Measurements from ENCODE around the gene MTMR12.
"Not testable (repeated sequence)": the region's sequence is repeated elsewhere in the genome, so short reads cannot be mapped to it uniquely, and the experiment has no call there.

Gene MTMR12

GRCh38 chr5:32301891-32302290 is 10.8 kb downstream of the MTMR12 start:
- Histone ChIP-seq H3K9ac (ENCODE audit: low read depth in 1 of 2, low read length in 2 of 2) (no peak overlapping the region), H3K4me3 (ENCODE audit: low read depth in 1 of 2, low read length in 2 of 2) (no peak overlapping the region), H3K4me1 (ENCODE audit: control insufficient read depth in 1 of 2, insufficient read depth in 2 of 2, low read length in 2 of 2) (peaks cover 25% of the 10 kb centered on the region in 2 donors), H3K36me3 (ENCODE audit: control insufficient read depth in 1 of 2, insufficient read depth in 2 of 2, low read length in 2 of 2) (peaks cover 0 to 6% of the 10 kb centered on the region in 2 donors), H3K27ac (ENCODE audit: low read depth, low read length) (no peak overlapping the region), H3K27me3 (ENCODE audit: control insufficient read depth in 1 of 2, insufficient read depth in 2 of 2, low read length in 2 of 2) (no peaks in the 10 kb centered on the region), H3K9me3 (ENCODE audit: control insufficient read depth in 1 of 2, low read length in 2 of 2) (no peaks in the 10 kb centered on the region)

GRCh38 chr5:32299059-32299677 is 13.6 kb downstream of the MTMR12 start:
- H3K4me3 ChIP-seq (ENCODE audit: low read depth in 1 of 2, low read length in 2 of 2) = no peak overlapping the region
- peaks cover 0 to 18% of the 10 kb centered on the region in 2 donors for H3K36me3 ChIP-seq (ENCODE audit: control insufficient read depth in 1 of 2, insufficient read depth in 2 of 2, low read length in 2 of 2)
- H3K9ac ChIP-seq (ENCODE audit: low read depth in 1 of 2, low read length in 2 of 2) = no peak overlapping the region
- no peak overlapping the region for H3K27ac ChIP-seq (ENCODE audit: low read depth, low read length)
- H3K4me1 ChIP-seq (ENCODE audit: control insufficient read depth in 1 of 2, insufficient read depth in 2 of 2, low read length in 2 of 2) = peaks cover 25% of the 10 kb centered on the region in 2 donors
- H3K27me3 ChIP-seq (ENCODE audit: control insufficient read depth in 1 of 2, insufficient read depth in 2 of 2, low read length in 2 of 2) = no peaks in the 10 kb centered on the region
- no peaks in the 10 kb centered on the region for H3K9me3 ChIP-seq (ENCODE audit: control insufficient read depth in 1 of 2, low read length in 2 of 2)

GRCh38 chr5:32298059-32298415 is 14.7 kb downstream of the MTMR12 start:
- no peaks in the 10 kb centered on the region for H3K27me3 ChIP-seq (ENCODE audit: control insufficient read depth in 1 of 2, insufficient read depth in 2 of 2, low read length in 2 of 2)
- no peak overlapping the region for H3K9ac ChIP-seq (ENCODE audit: low read depth in 1 of 2, low read length in 2 of 2)
- no peak overlapping the region for H3K4me3 ChIP-seq (ENCODE audit: low read depth in 1 of 2, low read length in 2 of 2)
- H3K27ac ChIP-seq (ENCODE audit: low read depth, low read length) = no peak overlapping the region
- H3K9me3 ChIP-seq (ENCODE audit: control insufficient read depth in 1 of 2, low read length in 2 of 2) = no peaks in the 10 kb centered on the region
- peaks cover 16 to 17% of the 10 kb centered on the region in 2 donors for H3K4me1 ChIP-seq (ENCODE audit: control insufficient read depth in 1 of 2, insufficient read depth in 2 of 2, low read length in 2 of 2)
- H3K36me3 ChIP-seq (ENCODE audit: control insufficient read depth in 1 of 2, insufficient read depth in 2 of 2, low read length in 2 of 2) = peaks cover 0 to 18% of the 10 kb centered on the region in 2 donors

GRCh38 chr5:32297181-32298058 is 15.3 kb downstream of the MTMR12 start:
- H3K9ac ChIP-seq (ENCODE audit: low read depth in 1 of 2, low read length in 2 of 2) = no peak overlapping the region
- peaks cover 0 to 18% of the 10 kb centered on the region in 2 donors for H3K36me3 ChIP-seq (ENCODE audit: control insufficient read depth in 1 of 2, insufficient read depth in 2 of 2, low read length in 2 of 2)
- no peaks in the 10 kb centered on the region for H3K9me3 ChIP-seq (ENCODE audit: control insufficient read depth in 1 of 2, low read length in 2 of 2)
- peaks cover 13 to 14% of the 10 kb centered on the region in 2 donors for H3K4me1 ChIP-seq (ENCODE audit: control insufficient read depth in 1 of 2, insufficient read depth in 2 of 2, low read length in 2 of 2)
- H3K4me3 ChIP-seq (ENCODE audit: low read depth in 1 of 2, low read length in 2 of 2) = no peak overlapping the region
- H3K27me3 ChIP-seq (ENCODE audit: control insufficient read depth in 1 of 2, insufficient read depth in 2 of 2, low read length in 2 of 2) = no peaks in the 10 kb centered on the region
- H3K27ac ChIP-seq (ENCODE audit: low read depth, low read length) = no peak overlapping the region

- not testable (repeated sequence) for H3K27ac ChIP-seq (ENCODE audit: low read depth, low read length); H3K9ac ChIP-seq (ENCODE audit: low read depth in 1 of 2, low read length in 2 of 2); H3K9me3 ChIP-seq (ENCODE audit: control insufficient read depth in 1 of 2, low read length in 2 of 2); H3K4me3 ChIP-seq (ENCODE audit: low read depth in 1 of 2, low read length in 2 of 2); H3K27me3 ChIP-seq (ENCODE audit: control insufficient read depth in 1 of 2, insufficient read depth in 2 of 2, low read length in 2 of 2)
- H3K4me1 ChIP-seq (ENCODE audit: control insufficient read depth in 1 of 2, insufficient read depth in 2 of 2, low read length in 2 of 2) = peaks cover 9 to 14% of the 10 kb centered on the region in 2 donors
- peaks cover 0 to 18% of the 10 kb centered on the region in 2 donors for H3K36me3 ChIP-seq (ENCODE audit: control insufficient read depth in 1 of 2, insufficient read depth in 2 of 2, low read length in 2 of 2)
Observed at GRCh38 chr5:32295966-32296772, 16.6 kb downstream of the MTMR12 start.

GRCh38 chr5:32291591-32291990 is 21.1 kb downstream of the MTMR12 start:
- Histone ChIP-seq H3K4me3 (ENCODE audit: low read depth in 1 of 2, low read length in 2 of 2) (no peak overlapping the region), H3K4me1 (ENCODE audit: control insufficient read depth in 1 of 2, insufficient read depth in 2 of 2, low read length in 2 of 2) (peaks cover 5 to 6% of the 10 kb centered on the region in 2 donors), H3K27me3 (ENCODE audit: control insufficient read depth in 1 of 2, insufficient read depth in 2 of 2, low read length in 2 of 2) (no peaks in the 10 kb centered on the region), H3K27ac (ENCODE audit: low read depth, low read length) (no peak overlapping the region), H3K36me3 (ENCODE audit: control insufficient read depth in 1 of 2, insufficient read depth in 2 of 2, low read length in 2 of 2) (peaks cover 0 to 12% of the 10 kb centered on the region in 2 donors), H3K9ac (ENCODE audit: low read depth in 1 of 2, low read length in 2 of 2) (no peak overlapping the region), H3K9me3 (ENCODE audit: control insufficient read depth in 1 of 2, low read length in 2 of 2) (no peaks in the 10 kb centered on the region)

GRCh38 chr5:32290922-32291321 is 21.8 kb downstream of the MTMR12 start:
- Histone ChIP-seq H3K4me1 (ENCODE audit: control insufficient read depth in 1 of 2, insufficient read depth in 2 of 2, low read length in 2 of 2) (peaks cover 6 to 8% of the 10 kb centered on the region in 2 donors), H3K9ac (ENCODE audit: low read depth in 1 of 2, low read length in 2 of 2) (no peak overlapping the region), H3K27ac (ENCODE audit: low read depth, low read length) (no peak overlapping the region), H3K9me3 (ENCODE audit: control insufficient read depth in 1 of 2, low read length in 2 of 2) (no peaks in the 10 kb centered on the region), H3K27me3 (ENCODE audit: control insufficient read depth in 1 of 2, insufficient read depth in 2 of 2, low read length in 2 of 2) (no peaks in the 10 kb centered on the region), H3K36me3 (ENCODE audit: control insufficient read depth in 1 of 2, insufficient read depth in 2 of 2, low read length in 2 of 2) (peaks cover 0 to 7% of the 10 kb centered on the region in 2 donors), H3K4me3 (ENCODE audit: low read depth in 1 of 2, low read length in 2 of 2) (no peak overlapping the region)

- H3K36me3 ChIP-seq (ENCODE audit: control insufficient read depth in 1 of 2, insufficient read depth in 2 of 2, low read length in 2 of 2); H3K27ac ChIP-seq (ENCODE audit: low read depth, low read length); H3K27me3 ChIP-seq (ENCODE audit: control insufficient read depth in 1 of 2, insufficient read depth in 2 of 2, low read length in 2 of 2); H3K9me3 ChIP-seq (ENCODE audit: control insufficient read depth in 1 of 2, low read length in 2 of 2); H3K4me1 ChIP-seq (ENCODE audit: control insufficient read depth in 1 of 2, insufficient read depth in 2 of 2, low read length in 2 of 2); H3K4me3 ChIP-seq (ENCODE audit: low read depth in 1 of 2, low read length in 2 of 2); H3K9ac ChIP-seq (ENCODE audit: low read depth in 1 of 2, low read length in 2 of 2): not testable (repeated sequence)
Observed at GRCh38 chr5:32290501-32290900, 22.2 kb downstream of the MTMR12 start.

- H3K4me1 ChIP-seq (ENCODE audit: control insufficient read depth in 1 of 2, insufficient read depth in 2 of 2, low read length in 2 of 2); H3K27me3 ChIP-seq (ENCODE audit: control insufficient read depth in 1 of 2, insufficient read depth in 2 of 2, low read length in 2 of 2); H3K9me3 ChIP-seq (ENCODE audit: control insufficient read depth in 1 of 2, low read length in 2 of 2); H3K27ac ChIP-seq (ENCODE audit: low read depth, low read length); H3K9ac ChIP-seq (ENCODE audit: low read depth in 1 of 2, low read length in 2 of 2); H3K4me3 ChIP-seq (ENCODE audit: low read depth in 1 of 2, low read length in 2 of 2); H3K36me3 ChIP-seq (ENCODE audit: control insufficient read depth in 1 of 2, insufficient read depth in 2 of 2, low read length in 2 of 2): not testable (repeated sequence)
Observed at GRCh38 chr5:32289986-32290385, 22.8 kb downstream of the MTMR12 start.

- H3K36me3 ChIP-seq (ENCODE audit: control insufficient read depth in 1 of 2, insufficient read depth in 2 of 2, low read length in 2 of 2); H3K4me3 ChIP-seq (ENCODE audit: low read depth in 1 of 2, low read length in 2 of 2); H3K9me3 ChIP-seq (ENCODE audit: control insufficient read depth in 1 of 2, low read length in 2 of 2); H3K27me3 ChIP-seq (ENCODE audit: control insufficient read depth in 1 of 2, insufficient read depth in 2 of 2, low read length in 2 of 2); H3K27ac ChIP-seq (ENCODE audit: low read depth, low read length); H3K4me1 ChIP-seq (ENCODE audit: control insufficient read depth in 1 of 2, insufficient read depth in 2 of 2, low read length in 2 of 2); H3K9ac ChIP-seq (ENCODE audit: low read depth in 1 of 2, low read length in 2 of 2): not testable (repeated sequence)
Observed at GRCh38 chr5:32288135-32288534, 24.6 kb downstream of the MTMR12 start.

All from duodenal mucosa (tissue), 2 donors.